Right renal pelvis (tissue), 4 donors: ENCODE measurements around the gene ALDH1A3. TPM values are rescaled to one million over a fixed set of nuclear protein-coding genes. Genes with fewer than 3 reads are reported as not detected.
"Not testable (repeated sequence)": the region's sequence is repeated elsewhere in the genome, so short reads cannot be mapped to it uniquely, and the experiment has no call there.

Experiments
- DNase-seq, 4 donors: peaks; one replicate each; pipeline ENCODE4 v3.0.0-alpha.2; 2013; ENCODE audit warnings: low read depth in 4 of 4, low spot score in 3 of 4, missing footprints in 1 of 4
- polyA plus RNA-seq, 4 donors: library from polyadenylated mRNA; unstranded; fragments of 120-200 nt; gene quantifications; one replicate each; pipeline ENCODE4 v1.2.1, GENCODE V29; 2013; ENCODE audit not compliant: insufficient read length in 4 of 4

ALDH1A3 gene
- 1 to 10 TPM; 3.2 to 5.7 (median 4.8) TPM for polyA plus RNA-seq

- DNase-seq: no peak
Measured at GRCh38 chr15:100879464-100880138, at the start of gene ALDH1A3. ALDH1A3 (plus strand) TSS chr15:100879831; CDS start chr15:100879908, 77 bp downstream.

GRCh38 chr15:100831467-100831866 lies 48.2 kb upstream of the ALDH1A3 start:
- no peak for DNase-seq

DNA sequence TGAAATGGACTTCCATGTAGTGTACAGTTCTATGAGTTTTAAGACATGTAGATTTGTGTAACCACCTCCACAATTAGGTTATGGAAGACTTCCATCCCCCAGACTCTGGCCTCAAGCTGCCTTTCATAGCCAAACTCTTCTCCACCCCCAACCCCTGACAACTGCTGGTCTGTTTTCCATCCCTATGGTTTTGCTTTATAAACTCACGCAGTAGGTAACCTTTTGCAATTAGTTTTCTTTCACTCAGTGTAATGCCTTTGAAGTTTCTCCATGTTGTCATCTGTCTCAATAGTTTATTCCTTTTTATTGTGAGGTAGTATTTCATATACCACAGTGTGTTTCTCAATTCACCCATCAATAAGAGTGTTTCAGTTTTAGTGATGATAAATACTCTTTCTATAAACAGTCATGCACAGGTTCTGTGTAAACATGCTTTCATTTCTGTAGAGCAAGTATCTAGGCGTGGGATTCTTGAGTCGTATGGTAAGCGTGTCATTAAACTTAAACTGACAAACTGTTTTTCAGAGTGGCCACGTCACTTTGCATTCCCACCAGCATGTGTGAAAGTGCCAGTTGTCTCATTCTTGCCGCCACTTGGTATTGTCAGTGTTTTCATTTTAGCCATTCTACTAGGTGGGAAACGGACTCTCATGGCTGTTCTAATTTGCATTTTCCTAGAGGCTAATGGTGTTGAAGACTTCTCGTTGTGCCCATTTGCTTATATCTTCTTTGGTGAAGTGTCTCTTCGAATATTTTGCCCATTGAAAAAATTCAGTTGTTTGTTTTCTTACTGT lies 47.3 kb upstream of the ALDH1A3 start:
- DNase-seq: no peak

GRCh38 chr15:100833417-100834389 lies 45.9 kb upstream of the ALDH1A3 start:
- no peak for DNase-seq

DNA sequence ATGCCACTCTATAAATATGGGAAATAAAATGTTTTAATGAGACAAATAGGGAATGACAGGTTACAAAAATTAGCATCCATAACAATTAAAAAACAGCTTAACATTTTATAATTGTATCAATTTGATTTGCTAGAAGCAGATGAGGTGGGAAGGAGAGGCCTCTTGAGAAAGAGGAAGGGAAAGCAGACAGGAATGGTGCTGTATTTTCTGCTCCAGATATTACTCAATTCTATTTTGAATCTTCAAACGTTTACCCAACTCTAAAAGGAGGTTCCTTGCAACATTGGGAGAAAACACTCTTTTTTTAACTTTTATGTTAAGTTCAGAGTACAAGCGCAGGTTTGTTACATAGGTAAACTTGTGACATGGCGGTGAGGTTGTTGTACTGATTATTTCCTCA lies 44.9 kb upstream of the ALDH1A3 start:
- DNase-seq: no peak

DNA sequence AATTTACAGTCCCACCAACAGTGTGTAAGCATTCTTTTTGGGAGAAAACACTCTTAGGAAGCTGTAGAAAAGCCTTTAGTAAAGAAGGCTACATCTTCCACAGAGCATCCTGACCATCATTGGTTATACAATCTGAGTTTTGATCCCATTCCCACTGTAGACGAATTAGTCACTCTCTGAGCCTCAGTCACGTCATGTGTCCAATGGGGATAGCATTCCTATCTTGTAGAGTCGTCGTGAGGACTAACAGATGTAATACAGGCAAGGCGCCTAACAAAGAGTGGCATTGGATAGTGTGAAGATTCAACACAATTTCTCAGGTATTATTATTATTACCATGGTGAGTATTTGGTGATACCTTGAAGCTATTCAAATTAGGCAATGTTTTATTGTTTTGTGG lies 44.0 kb upstream of the ALDH1A3 start:
- DNase-seq: no peak

DNA sequence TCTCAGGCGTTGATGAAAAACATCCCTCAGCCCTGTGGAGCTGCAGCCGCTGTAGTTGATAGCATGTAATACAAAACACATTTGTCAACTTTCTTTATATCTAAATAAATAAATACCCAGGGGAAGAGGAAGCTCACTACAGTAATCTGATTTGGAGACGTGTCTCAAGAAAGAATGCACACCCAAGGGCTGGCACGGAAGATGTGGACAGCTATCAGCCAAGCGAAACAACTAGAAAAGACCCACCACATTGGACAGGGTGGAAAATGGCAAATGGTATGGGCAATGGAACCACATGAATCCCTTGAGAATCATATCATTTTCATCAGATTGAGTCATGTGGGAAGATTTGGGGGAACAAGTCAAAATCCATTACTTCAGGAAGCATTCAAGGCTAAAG lies 43.1 kb upstream of the ALDH1A3 start:
- DNase-seq: no peak

- DNase-seq: no peak
Measured at GRCh38 chr15:100841426-100841825, 38.2 kb upstream of the ALDH1A3 start.

GRCh38 chr15:100842756-100843730 lies 36.6 kb upstream of the ALDH1A3 start:
- no peak for DNase-seq

DNA sequence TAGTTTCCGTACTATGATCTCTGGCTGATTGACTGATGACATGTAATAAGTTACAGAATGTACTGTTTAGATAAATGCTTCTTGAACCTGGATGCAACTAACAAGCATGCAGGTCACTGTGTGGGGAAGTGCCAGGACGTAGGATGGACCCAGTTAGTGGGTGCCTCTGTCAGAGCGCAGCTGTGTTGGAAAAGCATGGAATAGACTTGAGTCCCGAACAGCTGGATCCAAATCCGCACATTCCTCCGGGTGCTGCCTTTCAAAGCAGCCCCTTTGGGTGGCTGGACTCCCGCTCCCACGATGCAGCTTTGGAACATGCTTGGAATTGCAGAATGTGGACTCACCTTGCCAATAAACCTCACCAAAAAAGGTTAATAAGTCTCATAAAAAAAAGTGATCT lies 35.5 kb upstream of the ALDH1A3 start:
- DNase-seq: no peak

DNA sequence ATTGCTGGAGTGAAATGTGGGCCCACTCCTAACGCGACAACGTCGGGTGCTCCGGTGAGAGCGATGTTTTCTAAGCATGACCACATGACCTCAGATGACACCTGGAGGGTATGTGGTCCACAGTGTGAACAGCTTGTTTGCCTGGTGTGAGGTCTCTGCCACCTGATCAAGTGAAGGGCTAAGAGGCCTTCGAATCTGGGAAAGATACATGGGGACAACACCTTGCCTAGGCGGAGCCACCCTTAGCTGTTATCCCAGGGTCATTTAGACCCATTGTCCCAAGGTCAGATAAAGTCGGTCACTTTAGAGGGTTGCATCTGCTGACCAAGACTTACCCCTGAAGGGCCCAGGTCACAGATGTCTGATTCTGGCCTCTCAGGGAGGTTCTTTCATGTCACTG lies 34.9 kb upstream of the ALDH1A3 start:
- DNase-seq: no peak

GRCh38 chr15:100847194-100847593 lies 32.4 kb upstream of the ALDH1A3 start:
- no peak for DNase-seq

- DNase-seq: no peak
Measured at GRCh38 chr15:100849021-100849854, 30.4 kb upstream of the ALDH1A3 start.

GRCh38 chr15:100849855-100850218 lies 29.8 kb upstream of the ALDH1A3 start:
- no peak for DNase-seq

DNA sequence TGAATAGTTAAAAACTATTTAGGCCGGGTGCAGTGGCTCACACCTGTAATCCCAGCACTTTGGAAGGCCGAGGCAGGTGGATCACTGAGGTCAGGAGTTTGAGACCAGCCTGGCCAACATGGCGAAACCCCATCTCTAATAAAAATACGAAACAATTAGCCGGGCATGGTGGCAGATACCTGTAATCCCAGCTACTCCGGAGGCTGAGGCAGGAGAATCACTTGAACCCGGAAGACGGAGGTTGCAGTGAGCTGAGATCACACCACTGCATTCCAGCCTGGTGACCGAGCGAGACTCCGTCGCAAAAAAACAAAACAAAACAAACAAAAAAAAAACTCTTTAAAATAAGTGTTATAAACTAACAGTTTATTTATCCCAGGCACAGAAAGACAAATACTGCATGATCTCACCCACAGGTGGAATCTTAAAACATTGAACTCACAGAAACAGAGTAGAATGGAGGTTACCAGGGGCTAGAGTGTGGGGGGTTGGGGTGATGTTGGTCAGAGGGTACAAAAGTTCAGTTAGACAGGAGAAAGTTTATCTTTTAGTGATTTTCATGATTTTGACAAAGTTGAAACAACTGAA lies 28.1 kb upstream of the ALDH1A3 start:
- not testable (repeated sequence) for DNase-seq

- DNase-seq: no peak
Measured at GRCh38 chr15:100852630-100853029, 27.0 kb upstream of the ALDH1A3 start.

GRCh38 chr15:100853676-100854440 lies 25.8 kb upstream of the ALDH1A3 start:
- DNase-seq: no peak

- DNase-seq: no peak
Measured at GRCh38 chr15:100856867-100857266, 22.8 kb upstream of the ALDH1A3 start.
